OCI-LY1 (cell line): ENCODE measurements around the gene KLK13.

Experiments
- H2AFZ ChIP-seq: fragments of 200-600 bp; sonication (generic), shearing (Covaris generic); 2 replicates; pipeline ENCODE4 v1.6.0; 2014; ENCODE audit warnings: antibody characterized with exemption, mild to moderate bottlenecking, low read length
- H3F3A ChIP-seq: fragments of 200-600 bp; sonication (generic), shearing (Covaris generic); 2 replicates; pipeline ENCODE4 v1.6.0; 2014; ENCODE audit warnings: mild to moderate bottlenecking, antibody characterized with exemption, low read length, moderate library complexity; ENCODE audit not compliant: insufficient read depth
- H3K27ac ChIP-seq: fragments of 200-600 bp; sonication (generic); 2 replicates; pipeline ENCODE4 v1.5.1; 2014; ENCODE audit warnings: low read length, mixed run types, mild to moderate bottlenecking, low read depth; ENCODE audit not compliant: poor library complexity, severe bottlenecking
- H3K27me3 ChIP-seq: fragments of 200-600 bp; sonication (generic); 2 replicates; pipeline ENCODE4 v1.6.0; 2014; ENCODE audit warnings: antibody characterized with exemption, mild to moderate bottlenecking, low read length, moderate library complexity; ENCODE audit not compliant: insufficient read depth
- H3K36me3 ChIP-seq: fragments of 200-600 bp; sonication (generic); 2 replicates; pipeline ENCODE4 v1.6.1; 2014; ENCODE audit warnings: mild to moderate bottlenecking, antibody characterized with exemption, low read length, moderate library complexity, mixed read lengths; ENCODE audit not compliant: insufficient read depth
- H3K4me1 ChIP-seq: fragments of 200-600 bp; sonication (generic); 2 replicates; pipeline ENCODE4 v1.5.1; 2014; ENCODE audit warnings: mild to moderate bottlenecking, low read length, moderate library complexity; ENCODE audit not compliant: insufficient read depth, severe bottlenecking
- H3K4me2 ChIP-seq: fragments of 200-600 bp; sonication (generic), shearing (Covaris generic); 2 replicates; pipeline ENCODE4 v1.6.1; 2014; ENCODE audit warnings: low read length
- H3K4me3 ChIP-seq: fragments of 200-600 bp; sonication (generic); 2 replicates; pipeline ENCODE4 v1.5.1; 2014; ENCODE audit warnings: low read length, low read depth, mild to moderate bottlenecking, mixed read lengths; ENCODE audit not compliant: poor library complexity, severe bottlenecking
- H3K79me2 ChIP-seq: fragments of 200-600 bp; shearing (Covaris generic); 2 replicates; pipeline ENCODE4 v1.6.1; 2016; ENCODE audit warnings: mixed run types, low read length, mixed read lengths; ENCODE audit not compliant: insufficient read depth
- H3K9ac ChIP-seq: fragments of 200-600 bp; sonication (generic), shearing (Covaris generic); 2 replicates; pipeline ENCODE4 v1.6.1; 2014; ENCODE audit warnings: mild to moderate bottlenecking, low read length, mixed read lengths
- H3K9me2 ChIP-seq: fragments of 200-600 bp; sonication (generic), shearing (Covaris generic); 2 replicates; pipeline ENCODE4 v1.6.1; 2014; ENCODE audit warnings: low read depth, mild to moderate bottlenecking, low read length, mixed read lengths
- H3K9me3 ChIP-seq: fragments of 200-600 bp; shearing (Covaris generic); 2 replicates; pipeline ENCODE4 v1.6.1; 2014; ENCODE audit warnings: low read length, mixed read lengths
- H4K20me1 ChIP-seq: fragments of 200-600 bp; sonication (generic), shearing (Covaris generic); 2 replicates; pipeline ENCODE4 v1.6.0; 2016; ENCODE audit warnings: mild to moderate bottlenecking, low read length; ENCODE audit not compliant: insufficient read depth
- EZH2 ChIP-seq: fragments of 200-600 bp; sonication (generic), shearing (Covaris generic); IDR thresholded peaks from 2 replicates; pipeline ENCODE4 v1.8.0; 2017; ENCODE audit warnings: borderline replicate concordance, mixed run types, mild to moderate bottlenecking, antibody characterized with exemption, low read length, moderate library complexity, mixed read lengths
- TF ChIP-seq, protein P1 (sequence below): fragments of 200-600 bp; sonication (generic), shearing (Covaris generic); IDR thresholded peaks from 2 replicates; pipeline ENCODE4 v1.5.1; 2017; ENCODE audit warnings: mild to moderate bottlenecking, antibody characterized with exemption, low read length, moderate library complexity, mixed read lengths

KLK13 gene

DNA sequence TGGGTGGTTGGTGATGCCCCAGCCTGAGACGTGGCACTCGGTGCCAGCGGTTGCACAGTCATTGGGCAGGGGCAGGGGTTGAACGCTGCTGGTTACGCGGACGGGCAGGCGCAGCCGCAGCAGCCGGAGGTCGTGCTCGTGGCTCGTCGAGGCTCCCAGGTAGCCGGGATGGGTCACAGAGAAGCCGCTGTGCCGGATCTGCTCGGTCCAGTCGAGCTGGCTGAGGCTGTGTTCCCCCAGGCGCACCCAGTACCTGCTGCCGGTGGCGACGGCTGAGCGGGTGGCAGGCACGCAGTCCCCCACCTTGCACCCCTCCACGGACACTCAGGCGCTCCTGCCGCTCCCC, 33.0 kb downstream of the KLK13 start:
- Histone ChIP-seq H3K4me3 (no peak overlapping the region), H3K9me2 (no peaks in the 10 kb centered on the region), H4K20me1 (no peaks in the 10 kb centered on the region), H3F3A (no peaks in the 10 kb centered on the region), H3K4me1 (no peaks in the 10 kb centered on the region), H2AFZ (no peak overlapping the region), H3K4me2 (no peak overlapping the region), H3K79me2 (no peaks in the 10 kb centered on the region), H3K36me3 (no peaks in the 10 kb centered on the region), H3K9ac (no peak overlapping the region), H3K27me3 (no peaks in the 10 kb centered on the region; the same call in 1 of the 2 replicates), H3K27ac (no peak overlapping the region), H3K9me3 (no peaks in the 10 kb centered on the region)
- TF ChIP-seq, protein P1, sequence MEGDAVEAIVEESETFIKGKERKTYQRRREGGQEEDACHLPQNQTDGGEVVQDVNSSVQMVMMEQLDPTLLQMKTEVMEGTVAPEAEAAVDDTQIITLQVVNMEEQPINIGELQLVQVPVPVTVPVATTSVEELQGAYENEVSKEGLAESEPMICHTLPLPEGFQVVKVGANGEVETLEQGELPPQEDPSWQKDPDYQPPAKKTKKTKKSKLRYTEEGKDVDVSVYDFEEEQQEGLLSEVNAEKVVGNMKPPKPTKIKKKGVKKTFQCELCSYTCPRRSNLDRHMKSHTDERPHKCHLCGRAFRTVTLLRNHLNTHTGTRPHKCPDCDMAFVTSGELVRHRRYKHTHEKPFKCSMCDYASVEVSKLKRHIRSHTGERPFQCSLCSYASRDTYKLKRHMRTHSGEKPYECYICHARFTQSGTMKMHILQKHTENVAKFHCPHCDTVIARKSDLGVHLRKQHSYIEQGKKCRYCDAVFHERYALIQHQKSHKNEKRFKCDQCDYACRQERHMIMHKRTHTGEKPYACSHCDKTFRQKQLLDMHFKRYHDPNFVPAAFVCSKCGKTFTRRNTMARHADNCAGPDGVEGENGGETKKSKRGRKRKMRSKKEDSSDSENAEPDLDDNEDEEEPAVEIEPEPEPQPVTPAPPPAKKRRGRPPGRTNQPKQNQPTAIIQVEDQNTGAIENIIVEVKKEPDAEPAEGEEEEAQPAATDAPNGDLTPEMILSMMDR: no peak
- TF ChIP-seq EZH2: no peak

DNA sequence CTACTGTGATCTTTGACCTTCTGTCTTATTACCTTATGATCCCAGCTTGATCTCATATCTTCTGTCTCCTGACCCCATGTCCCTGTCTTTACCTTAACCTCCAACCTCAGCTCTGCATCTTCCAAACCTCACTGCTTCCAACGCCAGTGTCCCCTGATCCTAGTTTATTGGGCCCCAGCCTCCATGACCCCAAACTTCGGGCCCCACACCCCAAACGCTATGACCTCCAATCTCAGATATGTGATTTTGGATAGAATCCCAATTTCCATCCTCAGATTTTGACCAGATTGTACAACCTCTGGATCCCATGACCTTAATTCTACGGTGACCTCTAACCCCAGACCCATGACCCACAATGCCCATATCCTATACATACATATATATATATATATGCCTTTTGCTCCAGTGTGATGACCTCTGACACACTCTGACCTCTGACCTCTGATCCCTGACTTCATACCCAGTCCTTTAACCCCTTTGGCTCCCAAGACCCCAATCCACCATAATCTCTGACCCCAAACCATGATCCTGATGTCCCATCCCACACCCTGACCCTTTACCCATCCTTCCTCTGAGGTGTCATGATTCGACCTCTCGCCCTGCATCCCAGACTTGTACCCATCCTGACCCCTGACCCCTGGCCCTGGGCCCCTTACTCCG, 33.5 kb downstream of the KLK13 start:
- TF ChIP-seq, protein P1: no peak
- TF ChIP-seq EZH2: no peak
- Histone ChIP-seq H3K27me3 (no peaks in the 10 kb centered on the region; the same call in 1 of the 2 replicates), H3K79me2 (no peaks in the 10 kb centered on the region), H3K36me3 (no peaks in the 10 kb centered on the region), H2AFZ (no peak overlapping the region), H3K9me2 (no peaks in the 10 kb centered on the region), H3F3A (no peaks in the 10 kb centered on the region), H3K4me2 (no peak overlapping the region), H4K20me1 (no peaks in the 10 kb centered on the region), H3K4me3 (no peak overlapping the region), H3K9ac (no peak overlapping the region), H3K27ac (no peak overlapping the region), H3K4me1 (no peaks in the 10 kb centered on the region), H3K9me3 (no peaks in the 10 kb centered on the region)

DNA sequence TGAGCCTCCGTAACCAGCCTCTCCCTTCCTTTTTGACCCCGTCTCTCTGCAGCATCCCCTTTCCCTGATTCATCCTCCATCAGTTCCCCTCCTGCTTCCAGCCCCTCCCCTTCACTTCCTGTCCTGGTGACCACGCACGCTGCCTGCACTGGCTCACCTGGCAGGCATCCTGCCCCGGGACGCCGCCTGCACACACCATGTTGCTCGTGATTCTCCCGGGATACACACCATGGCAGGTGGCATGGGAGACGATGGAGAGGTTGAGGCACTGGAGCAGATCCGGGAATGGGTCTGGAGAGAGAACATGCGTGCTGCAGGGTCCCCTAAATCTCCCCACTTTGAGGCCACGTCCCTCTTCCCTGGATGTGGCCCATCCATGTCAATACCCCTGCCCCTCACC, 34.3 kb downstream of the KLK13 start:
- no peak for TF ChIP-seq EZH2
- TF ChIP-seq, protein P1: no peak
- Histone ChIP-seq H3K9me3 (no peaks in the 10 kb centered on the region), H3K9ac (no peak overlapping the region), H3K79me2 (no peaks in the 10 kb centered on the region), H4K20me1 (no peaks in the 10 kb centered on the region), H2AFZ (no peak overlapping the region), H3K27me3 (no peaks in the 10 kb centered on the region; the same call in 1 of the 2 replicates), H3K27ac (no peak overlapping the region), H3K36me3 (no peaks in the 10 kb centered on the region), H3K4me1 (no peaks in the 10 kb centered on the region), H3K9me2 (no peaks in the 10 kb centered on the region), H3K4me2 (no peak overlapping the region), H3K4me3 (no peak overlapping the region), H3F3A (no peaks in the 10 kb centered on the region)
